Heart left ventricle (tissue), 13 donors: ENCODE results near the gene PPP2R2D.

Experiments used
- POLR2A ChIP-seq, 2 donors: fragments of 450-650 bp; IDR thresholded peaks; one replicate each; pipeline ENCODE4 v1.6.1; 2017; ENCODE audit warnings: antibody characterized with exemption in 2 of 2, mild to moderate bottlenecking in 2 of 2, moderate library complexity in 2 of 2
- TF ChIP-seq, protein P1 (sequence below), 12 donors: fragments of 200-600 bp; sonication (generic) in 4 of 12; IDR thresholded peaks; one replicate each; pipeline versions ENCODE4 v1.5.0 to v1.8.0; 2018 to 2022; ENCODE audit warnings: antibody characterized with exemption in 12 of 12, mild to moderate bottlenecking in 5 of 12
- donor health status: ischemic (EF 13 %, LVEDD 7.1; RV severe dilation, severe dysfunction).
- donor health status: DM: no; HTN: yes; CAD: no.
- donor health status: DM: no; HTN: no; CAD: no.
- donor health status: ischemic (EF 25% LVEDD 6.9; RV normal size, moderate dysfunction).
- donor health status: ischemic (EF 25% LVEDD 5.7; RV mildly dilated, moderate dysfunction).
- donor health status: ischemic (EF 35%, LVEDD 5.7; RV mildly dilated, moderate dysfunction).
- donor health status: nonischemic (EF 11% LVEDD 7.7; RV severe dilation, severe dysfunction).
- donor health status: DM: yes; HTN: yes; CAD: no.
- donor health status: PGD.
- donor health status: ischemic (EF 29% LVEDD 5.4; RV normal size, mild dysfunction).
- donor health status: nonischemic (EF 23%, LVEDD 6.1; RV moderate dilation, normal function).

DNA sequence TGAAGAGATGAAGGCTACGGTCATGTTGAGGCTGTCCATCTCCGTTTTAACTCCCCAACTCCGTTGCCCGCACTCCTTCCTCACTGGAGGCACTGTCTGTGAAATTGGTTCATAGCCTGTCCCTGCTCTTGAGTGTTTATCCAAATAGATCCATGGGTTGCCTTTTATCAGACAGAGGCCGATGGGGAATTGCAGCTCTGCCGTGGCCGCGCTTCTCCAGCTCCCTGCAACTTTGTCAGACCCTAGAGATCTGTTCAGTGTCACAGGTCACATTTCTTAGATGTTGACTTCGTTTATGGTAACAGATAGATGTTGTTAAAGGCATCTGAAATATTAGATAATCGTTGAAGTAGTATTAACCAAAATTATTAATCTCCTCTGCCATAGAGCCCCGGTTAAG lies 14.7 kb downstream of the PPP2R2D start:
- no peak for TF ChIP-seq POLR2A (IDR thresholded peaks at IDR 0.05)
- TF ChIP-seq, protein P1, sequence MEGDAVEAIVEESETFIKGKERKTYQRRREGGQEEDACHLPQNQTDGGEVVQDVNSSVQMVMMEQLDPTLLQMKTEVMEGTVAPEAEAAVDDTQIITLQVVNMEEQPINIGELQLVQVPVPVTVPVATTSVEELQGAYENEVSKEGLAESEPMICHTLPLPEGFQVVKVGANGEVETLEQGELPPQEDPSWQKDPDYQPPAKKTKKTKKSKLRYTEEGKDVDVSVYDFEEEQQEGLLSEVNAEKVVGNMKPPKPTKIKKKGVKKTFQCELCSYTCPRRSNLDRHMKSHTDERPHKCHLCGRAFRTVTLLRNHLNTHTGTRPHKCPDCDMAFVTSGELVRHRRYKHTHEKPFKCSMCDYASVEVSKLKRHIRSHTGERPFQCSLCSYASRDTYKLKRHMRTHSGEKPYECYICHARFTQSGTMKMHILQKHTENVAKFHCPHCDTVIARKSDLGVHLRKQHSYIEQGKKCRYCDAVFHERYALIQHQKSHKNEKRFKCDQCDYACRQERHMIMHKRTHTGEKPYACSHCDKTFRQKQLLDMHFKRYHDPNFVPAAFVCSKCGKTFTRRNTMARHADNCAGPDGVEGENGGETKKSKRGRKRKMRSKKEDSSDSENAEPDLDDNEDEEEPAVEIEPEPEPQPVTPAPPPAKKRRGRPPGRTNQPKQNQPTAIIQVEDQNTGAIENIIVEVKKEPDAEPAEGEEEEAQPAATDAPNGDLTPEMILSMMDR (IDR thresholded peaks at IDR 0.05): no peak
